CD4-positive, alpha-beta T cell treated with Interleukin-6 at 100 ng/mL for 8 hours (primary cell): ENCODE measurements around the gene ZSCAN5B.
"Not testable (repeated sequence)": the region's sequence is repeated elsewhere in the genome, so short reads cannot be mapped to it uniquely, and the experiment has no call there.

Experiments used
- DNase-seq: peaks from one replicate; pipeline ENCODE4 v3.0.0-alpha.2; 2020; ENCODE audit warnings: mixed read lengths, low spot score

Gene ZSCAN5B

GRCh38 chr19:56175861-56176307, 21.7 kb downstream of the ZSCAN5B start, which contains the start of gene GALP:
GALP (plus strand) TSS chr19:56176008; CDS start chr19:56177109, 1,101 bp downstream.
- DNase-seq = not testable (repeated sequence)

GRCh38 chr19:56174550-56174949, 23.0 kb downstream of the ZSCAN5B start:
- DNase-seq = no peak

GRCh38 chr19:56174086-56174485, 23.5 kb downstream of the ZSCAN5B start:
- DNase-seq = no peak

- no peak for DNase-seq
Measured at GRCh38 chr19:56170261-56170660, 27.3 kb downstream of the ZSCAN5B start.

- no peak for DNase-seq
Measured at GRCh38 chr19:56167064-56167578, 30.5 kb downstream of the ZSCAN5B start.

GRCh38 chr19:56163097-56163496, 34.5 kb downstream of the ZSCAN5B start:
- no peak for DNase-seq

- DNase-seq = no peak
Measured at GRCh38 chr19:56162258-56162657, 35.3 kb downstream of the ZSCAN5B start.

GRCh38 chr19:56161534-56161933, 36.0 kb downstream of the ZSCAN5B start:
- DNase-seq = no peak

GRCh38 chr19:56159622-56160271, 37.8 kb downstream of the ZSCAN5B start:
- no peak for DNase-seq

GRCh38 chr19:56159009-56159559, 38.5 kb downstream of the ZSCAN5B start:
- no peak for DNase-seq

GRCh38 chr19:56158170-56158757, 39.3 kb downstream of the ZSCAN5B start:
- no peak for DNase-seq

GRCh38 chr19:56156768-56157167, 40.8 kb downstream of the ZSCAN5B start:
- no peak for DNase-seq

GRCh38 chr19:56155124-56155687, 42.4 kb downstream of the ZSCAN5B start:
- no peak for DNase-seq

- DNase-seq = no peak
Measured at GRCh38 chr19:56153507-56153906, 44.1 kb downstream of the ZSCAN5B start.

GRCh38 chr19:56152644-56153043, 44.9 kb downstream of the ZSCAN5B start:
- no peak for DNase-seq

GRCh38 chr19:56150358-56150757, 47.2 kb downstream of the ZSCAN5B start:
- DNase-seq = no peak

- no peak for DNase-seq
Measured at GRCh38 chr19:56149656-56150038, 47.9 kb downstream of the ZSCAN5B start.

GRCh38 chr19:56148955-56149655, 48.5 kb downstream of the ZSCAN5B start:
- not testable (repeated sequence) for DNase-seq

GRCh38 chr19:56148096-56148495, 49.5 kb downstream of the ZSCAN5B start:
- DNase-seq = no peak

- no peak for DNase-seq
Measured at GRCh38 chr19:56147307-56147706, 50.3 kb downstream of the ZSCAN5B start.

GRCh38 chr19:56146904-56147303, 50.7 kb downstream of the ZSCAN5B start:
- no peak for DNase-seq

- no peak for DNase-seq
Measured at GRCh38 chr19:56145698-56146097, 51.9 kb downstream of the ZSCAN5B start.
